Liver (tissue), 9 donors: ENCODE results near the gene EXOC5. TPM values are rescaled to one million over a fixed set of nuclear protein-coding genes. Genes with fewer than 3 reads are reported as not detected.

ENCODE experiments used
- DNase-seq: peaks from one replicate; pipeline ENCODE4 v3.0.0-alpha.2; 2017; ENCODE audit warnings: low spot score
- H3K27ac ChIP-seq, 2 donors: one replicate each; pipeline ENCODE4 v1.7.0; 2013; ENCODE audit warnings: inconsistent platforms in 2 of 2, low read length in 2 of 2, control low read depth in 1 of 2, low read depth in 1 of 2, mild to moderate bottlenecking in 1 of 2
- H3K27me3 ChIP-seq, 4 donors: one replicate each; pipeline versions ENCODE4 v1.6.1 to v1.7.0; 2013; ENCODE audit warnings: low read length in 3 of 4, inconsistent platforms in 1 of 4, mild to moderate bottlenecking in 1 of 4, moderate library complexity in 1 of 4; ENCODE audit not compliant: control insufficient read depth in 4 of 4, insufficient read depth in 4 of 4
- H3K36me3 ChIP-seq, 4 donors: one replicate each; pipeline versions ENCODE4 v1.6.1 to v1.7.0; 2013; ENCODE audit warnings: low read length in 3 of 4, mild to moderate bottlenecking in 3 of 4, low read depth in 1 of 4, moderate library complexity in 1 of 4; ENCODE audit not compliant: control insufficient read depth in 4 of 4, insufficient read depth in 3 of 4
- H3K4me1 ChIP-seq, 4 donors: one replicate each; pipeline versions ENCODE4 v1.6.1 to v1.7.0; 2013; ENCODE audit warnings: low read length in 3 of 4, mild to moderate bottlenecking in 3 of 4, moderate library complexity in 1 of 4; ENCODE audit not compliant: control insufficient read depth in 4 of 4, insufficient read depth in 4 of 4
- H3K4me3 ChIP-seq, 3 donors: one replicate each; pipeline versions ENCODE4 v1.6.1 to v1.7.0; 2013; ENCODE audit warnings: low read length in 3 of 3, control low read depth in 1 of 3, low read depth in 1 of 3, mild to moderate bottlenecking in 1 of 3
- H3K9ac ChIP-seq, 2 donors: one replicate each; pipeline ENCODE4 v1.7.0; 2013; ENCODE audit warnings: low read length in 2 of 2, mild to moderate bottlenecking in 2 of 2, moderate library complexity in 2 of 2, control low read depth in 1 of 2, low read depth in 1 of 2
- H3K9me3 ChIP-seq, 4 donors: one replicate each; pipeline versions ENCODE4 v1.6.1 to v1.7.0; 2013; ENCODE audit warnings: low read length in 3 of 4; ENCODE audit not compliant: control insufficient read depth in 4 of 4
- CTCF ChIP-seq: fragments of 150-350 bp; IDR thresholded peaks from 2 replicates; pipeline ENCODE4 v1.5.1; 2017; ENCODE audit warnings: improper control_type of control experiment, low read depth, low read length; ENCODE audit not compliant: missing input control
- EGR1 ChIP-seq, 2 donors: IDR thresholded peaks; 2 replicates each; pipeline ENCODE4 v1.6.1; 2016 to 2018; ENCODE audit warnings: antibody characterized with exemption in 2 of 2, low read depth in 2 of 2
- FOXA1 ChIP-seq: IDR thresholded peaks from 2 replicates; pipeline ENCODE4 v1.6.1; 2016; ENCODE audit warnings: antibody characterized with exemption
- HNF4A ChIP-seq, 2 donors: conservative IDR thresholded peaks; 2 replicates each; pipeline ENCODE4 v1.6.1; 2016; ENCODE audit warnings: antibody characterized with exemption in 2 of 2, mild to moderate bottlenecking in 2 of 2
- HNF4G ChIP-seq: IDR thresholded peaks from 2 replicates; pipeline ENCODE4 v1.6.1; 2016; ENCODE audit warnings: antibody characterized with exemption
- JUND ChIP-seq, 2 donors: IDR thresholded peaks; 2 replicates each; pipeline ENCODE4 v1.6.1; 2016; ENCODE audit warnings: antibody characterized with exemption in 2 of 2
- MAX ChIP-seq: IDR thresholded peaks from 2 replicates; pipeline ENCODE4 v1.6.1; 2016; ENCODE audit warnings: antibody characterized with exemption
- NR2F2 ChIP-seq: IDR thresholded peaks from 2 replicates; pipeline ENCODE4 v1.6.1; 2016; ENCODE audit warnings: antibody characterized with exemption
- RAD21 ChIP-seq, 2 donors: IDR thresholded peaks; 2 replicates each; pipeline ENCODE4 v1.6.1; 2016; ENCODE audit warnings: antibody characterized with exemption in 2 of 2, mild to moderate bottlenecking in 2 of 2
- SP1 ChIP-seq: IDR thresholded peaks from 2 replicates; pipeline ENCODE4 v1.6.1; 2018; ENCODE audit warnings: antibody characterized with exemption, mild to moderate bottlenecking
- YY1 ChIP-seq: IDR thresholded peaks from 2 replicates; pipeline ENCODE4 v1.6.1; 2016; ENCODE audit warnings: antibody characterized with exemption, mild to moderate bottlenecking
- ZBTB33 ChIP-seq: IDR thresholded peaks from 2 replicates; pipeline ENCODE4 v1.6.1; 2016; ENCODE audit warnings: antibody characterized with exemption
- WGBS: extraction: QIAGEN DNeasy Blood & Tissue Kit; methylation state at CpG from one replicate; pipeline ENCODE4 v1.1.7; 2013; 5-methylcytosine and 5-hydroxymethylcytosine counted together
- polyA plus RNA-seq, 2 donors: library from polyadenylated mRNA; stranded (reverse) in 1 of 2; unstranded in 1 of 2; fragments of 200-250 nt in 1 of 2; fragments of >200 nt in 1 of 2; fragmentation: Nextera tagmentation in 1 of 2; extraction: Ambion mirVana in 1 of 2; gene quantifications; one replicate each; pipeline versions ENCODE4 v1.2.1 to v1.2.3, GENCODE V29; 2013 to 2015
- total RNA-seq, 2 donors: library from RNA; depleted of rRNA; stranded (reverse); fragments of >200 nt; gene quantifications; one replicate each; pipeline ENCODE4 v1.2.3, GENCODE V29; 2014
- TF ChIP-seq, protein P1 (sequence below): IDR thresholded peaks from 2 replicates; pipeline ENCODE4 v1.6.1; 2016; ENCODE audit warnings: antibody characterized with exemption, mild to moderate bottlenecking
- donor health status: healthy.
- donor health status: healthy.
- donor health status: healthy.
- donor health status: healthy.
- donor health status: healthy.

Gene EXOC5
- total and polyA plus RNA-seq, 4 donors, result 7.9 to 28.9 (median 20.8) TPM

GRCh38 chr14:57317248-57317833 lies 48.6 kb upstream of the EXOC5 start:
- TF ChIP-seq YY1 (peak; percentile 23), CTCF (peak; percentile 89), RAD21 (IDR thresholded peaks at IDR 0.05) (peak; percentile 90 to 93), HNF4A (conservative IDR thresholded peaks at IDR 0.05) (no peak)
- WGBS, result 2% methylated on average over 3 of the region's 3 CpGs
- H3K4me3 ChIP-seq, result no peak overlapping the region
- H3K9me3 ChIP-seq, result no peaks in the 10 kb centered on the region
- H3K9ac ChIP-seq, result no peak overlapping the region
- H3K36me3 ChIP-seq, result no peaks in the 10 kb centered on the region
- H3K27ac ChIP-seq, result no peak overlapping the region
- DNase-seq, result peak; percentile 72
- H3K4me1 ChIP-seq, result no peaks in the 10 kb centered on the region
- H3K27me3 ChIP-seq, result no peaks in the 10 kb centered on the region

GRCh38 chr14:57314396-57315089 lies 45.8 kb upstream of the EXOC5 start:
- no peak overlapping the region for H3K4me3 ChIP-seq
- no peaks in the 10 kb centered on the region for H3K36me3 ChIP-seq
- no peaks in the 10 kb centered on the region for H3K9me3 ChIP-seq
- no peak overlapping the region for H3K9ac ChIP-seq
- H3K27ac ChIP-seq, result no peak overlapping the region
- 68% methylated on average over 7 of the region's 7 CpGs for WGBS
- H3K4me1 ChIP-seq, result no peaks in the 10 kb centered on the region
- TF ChIP-seq EGR1 (IDR thresholded peaks at IDR 0.05; ENCODE audit: low read depth in 2 of 2), result no peak
- TF ChIP-seq SP1, result no peak
- TF ChIP-seq CTCF, result no peak
- no peak for TF ChIP-seq NR2F2
- TF ChIP-seq JUND (IDR thresholded peaks at IDR 0.05), result no peak
- no peak for TF ChIP-seq FOXA1
- no peak for TF ChIP-seq MAX
- TF ChIP-seq, protein P1, sequence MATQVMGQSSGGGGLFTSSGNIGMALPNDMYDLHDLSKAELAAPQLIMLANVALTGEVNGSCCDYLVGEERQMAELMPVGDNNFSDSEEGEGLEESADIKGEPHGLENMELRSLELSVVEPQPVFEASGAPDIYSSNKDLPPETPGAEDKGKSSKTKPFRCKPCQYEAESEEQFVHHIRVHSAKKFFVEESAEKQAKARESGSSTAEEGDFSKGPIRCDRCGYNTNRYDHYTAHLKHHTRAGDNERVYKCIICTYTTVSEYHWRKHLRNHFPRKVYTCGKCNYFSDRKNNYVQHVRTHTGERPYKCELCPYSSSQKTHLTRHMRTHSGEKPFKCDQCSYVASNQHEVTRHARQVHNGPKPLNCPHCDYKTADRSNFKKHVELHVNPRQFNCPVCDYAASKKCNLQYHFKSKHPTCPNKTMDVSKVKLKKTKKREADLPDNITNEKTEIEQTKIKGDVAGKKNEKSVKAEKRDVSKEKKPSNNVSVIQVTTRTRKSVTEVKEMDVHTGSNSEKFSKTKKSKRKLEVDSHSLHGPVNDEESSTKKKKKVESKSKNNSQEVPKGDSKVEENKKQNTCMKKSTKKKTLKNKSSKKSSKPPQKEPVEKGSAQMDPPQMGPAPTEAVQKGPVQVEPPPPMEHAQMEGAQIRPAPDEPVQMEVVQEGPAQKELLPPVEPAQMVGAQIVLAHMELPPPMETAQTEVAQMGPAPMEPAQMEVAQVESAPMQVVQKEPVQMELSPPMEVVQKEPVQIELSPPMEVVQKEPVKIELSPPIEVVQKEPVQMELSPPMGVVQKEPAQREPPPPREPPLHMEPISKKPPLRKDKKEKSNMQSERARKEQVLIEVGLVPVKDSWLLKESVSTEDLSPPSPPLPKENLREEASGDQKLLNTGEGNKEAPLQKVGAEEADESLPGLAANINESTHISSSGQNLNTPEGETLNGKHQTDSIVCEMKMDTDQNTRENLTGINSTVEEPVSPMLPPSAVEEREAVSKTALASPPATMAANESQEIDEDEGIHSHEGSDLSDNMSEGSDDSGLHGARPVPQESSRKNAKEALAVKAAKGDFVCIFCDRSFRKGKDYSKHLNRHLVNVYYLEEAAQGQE, result no peak
- TF ChIP-seq HNF4G, result no peak
- no peak for TF ChIP-seq ZBTB33
- TF ChIP-seq RAD21 (IDR thresholded peaks at IDR 0.05), result no peak
- no peaks in the 10 kb centered on the region for H3K27me3 ChIP-seq
- DNase-seq, result no peak
